DOHH2 (cell line): ENCODE measurements around the gene SERPINA9.

ENCODE experiments used
- H3F3A ChIP-seq: fragments of 200-600 bp; sonication (generic), shearing (Covaris generic); 2 replicates; pipeline ENCODE4 v1.6.0; 2016; ENCODE audit warnings: antibody characterized with exemption, mild to moderate bottlenecking; ENCODE audit not compliant: control insufficient read depth, insufficient read depth
- H3K27ac ChIP-seq: fragments of 200-600 bp; sonication (generic); 2 replicates; pipeline ENCODE4 v1.5.1; 2014; ENCODE audit warnings: low read depth, mild to moderate bottlenecking, low read length, moderate library complexity
- H3K27me3 ChIP-seq: fragments of 200-600 bp; sonication (generic); 2 replicates; pipeline ENCODE4 v1.6.1; 2014; ENCODE audit warnings: mild to moderate bottlenecking, low read length, mixed read lengths; ENCODE audit not compliant: control insufficient read depth
- H3K36me3 ChIP-seq: fragments of 200-600 bp; sonication (generic); 2 replicates; pipeline ENCODE4 v1.6.1; 2014; ENCODE audit warnings: mild to moderate bottlenecking, low read length, moderate library complexity, mixed read lengths; ENCODE audit not compliant: control insufficient read depth
- H3K4me1 ChIP-seq: fragments of 200-600 bp; sonication (generic); 2 replicates; pipeline ENCODE4 v1.6.1; 2014; ENCODE audit warnings: mild to moderate bottlenecking, low read length, mixed read lengths; ENCODE audit not compliant: control insufficient read depth
- H3K4me2 ChIP-seq: fragments of 200-600 bp; sonication (generic); 2 replicates; pipeline ENCODE4 v1.6.0; 2014; ENCODE audit warnings: mild to moderate bottlenecking, low read length, moderate library complexity
- H3K4me3 ChIP-seq: fragments of 200-600 bp; sonication (generic); 2 replicates; pipeline ENCODE4 v1.5.1; 2014; ENCODE audit warnings: mild to moderate bottlenecking, low read length, mixed read lengths
- H3K79me2 ChIP-seq: fragments of 200-600 bp; sonication (generic); 2 replicates; pipeline ENCODE4 v1.6.1; 2014; ENCODE audit warnings: mild to moderate bottlenecking, low read length, mixed read lengths; ENCODE audit not compliant: control insufficient read depth
- H3K9me2 ChIP-seq: fragments of 200-600 bp; sonication (generic); replicated peaks from 2 replicates; pipeline ENCODE4 v1.6.1; 2014; ENCODE audit warnings: mild to moderate bottlenecking, low read length, mixed read lengths; ENCODE audit not compliant: control insufficient read depth
- H3K9me3 ChIP-seq: fragments of 200-600 bp; sonication (generic); 2 replicates; pipeline ENCODE4 v1.6.1; 2014; ENCODE audit warnings: antibody characterized with exemption, low read length, mixed read lengths; ENCODE audit not compliant: control insufficient read depth, insufficient read depth
- H4K20me1 ChIP-seq: fragments of 200-600 bp; sonication (generic); 2 replicates; pipeline ENCODE4 v1.6.0; 2014; ENCODE audit warnings: low read depth, mild to moderate bottlenecking, antibody characterized with exemption, low read length, moderate library complexity; ENCODE audit not compliant: control insufficient read depth, insufficient read depth
- EZH2phosphoT487 ChIP-seq: fragments of 200-600 bp; sonication (generic); IDR thresholded peaks from 2 replicates; pipeline ENCODE4 v1.6.1; 2017; ENCODE audit warnings: borderline replicate concordance, mild to moderate bottlenecking, antibody characterized with exemption, low read length, moderate library complexity, mixed read lengths
- TF ChIP-seq, protein P1 (sequence below): fragments of 200-600 bp; sonication (generic); IDR thresholded peaks from one replicate; pipeline ENCODE4 v1.5.1; 2014; ENCODE audit warnings: antibody characterized with exemption, mild to moderate bottlenecking, low read depth, low read length; ENCODE audit not compliant: poor library complexity, severe bottlenecking

Gene SERPINA9

DNA sequence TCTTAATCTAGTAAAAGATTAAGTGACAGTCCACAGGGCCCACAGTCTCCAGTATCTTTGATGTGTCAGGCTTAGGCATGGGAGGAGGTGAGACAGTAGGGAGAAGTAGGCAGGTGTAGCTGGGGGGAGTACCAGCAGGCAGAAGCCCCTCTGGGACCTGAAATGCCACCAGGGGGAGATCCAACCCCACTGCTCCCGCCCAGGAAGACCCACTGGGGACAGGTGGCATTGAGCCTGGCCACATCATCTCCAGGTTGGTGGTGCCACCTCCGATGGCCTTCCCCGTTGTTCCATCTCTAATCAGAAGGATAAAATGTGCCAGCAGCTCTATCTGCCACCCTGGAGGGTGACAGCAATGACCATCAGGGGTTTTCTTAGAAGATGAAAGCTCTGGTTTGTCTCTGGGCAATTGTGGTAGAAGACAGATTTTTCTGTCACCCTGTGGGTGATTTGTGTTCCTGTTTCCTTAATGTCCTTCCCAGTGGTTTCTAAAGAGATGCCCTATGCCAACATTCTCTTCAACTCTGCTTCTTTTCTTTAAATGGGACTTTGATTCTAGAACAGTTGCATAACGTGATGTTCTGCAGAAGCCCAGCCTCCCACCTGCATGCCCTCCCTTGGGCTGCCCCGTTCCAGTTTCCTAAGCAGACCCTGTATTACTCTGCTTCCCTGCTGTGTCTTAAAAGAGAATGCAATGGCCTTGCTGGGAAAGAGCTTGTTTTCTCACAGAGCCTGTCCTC is 45.5 kb upstream of the SERPINA9 start:
- H3F3A ChIP-seq = no peaks in the 10 kb centered on the region

DNA sequence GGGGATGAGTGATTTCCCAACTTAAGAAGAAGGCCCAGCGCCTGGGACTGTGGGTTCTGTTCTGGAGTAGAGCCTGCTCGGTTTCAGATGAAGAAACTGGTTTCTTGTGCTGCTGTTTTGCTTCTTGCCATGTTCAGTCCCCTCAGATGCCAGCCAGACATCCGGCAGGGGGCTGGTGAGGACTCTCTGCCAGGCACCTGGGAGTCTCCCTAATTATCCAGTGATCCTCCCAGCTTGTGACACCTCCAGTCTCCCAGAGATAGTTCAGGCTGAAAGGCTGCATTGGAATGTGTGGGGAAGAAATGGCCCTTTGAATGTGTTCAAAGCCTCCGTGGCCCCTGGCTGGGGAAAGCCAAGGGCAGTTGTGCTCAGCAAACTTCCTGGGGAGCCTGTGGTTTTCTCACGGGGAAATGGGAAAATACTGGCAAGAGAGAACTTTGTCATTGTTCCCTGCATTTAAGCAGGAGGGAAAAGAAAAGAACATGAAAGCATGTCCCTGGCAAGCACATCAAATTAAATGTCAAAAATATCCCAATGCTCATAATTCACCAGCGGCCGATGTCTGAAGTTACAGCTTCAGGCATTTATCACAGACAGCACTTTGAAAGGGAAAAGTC is 41.8 kb upstream of the SERPINA9 start:
- Histone ChIP-seq H3K36me3 (no peaks in the 10 kb centered on the region), H3K4me3 (no peak overlapping the region), H3K4me2 (no peak overlapping the region), H3K79me2 (no peaks in the 10 kb centered on the region), H3K27ac (no peak overlapping the region), H3K9me2 (no peaks in the 10 kb centered on the region), H3K27me3 (peaks cover 17% of the 10 kb centered on the region; the same call in 1 of the 2 replicates), H4K20me1 (no peaks in the 10 kb centered on the region), H3F3A (no peaks in the 10 kb centered on the region), H3K9me3 (no peaks in the 10 kb centered on the region), H3K4me1 (no peaks in the 10 kb centered on the region)
- TF ChIP-seq EZH2phosphoT487 = no peak
- TF ChIP-seq, protein P1, sequence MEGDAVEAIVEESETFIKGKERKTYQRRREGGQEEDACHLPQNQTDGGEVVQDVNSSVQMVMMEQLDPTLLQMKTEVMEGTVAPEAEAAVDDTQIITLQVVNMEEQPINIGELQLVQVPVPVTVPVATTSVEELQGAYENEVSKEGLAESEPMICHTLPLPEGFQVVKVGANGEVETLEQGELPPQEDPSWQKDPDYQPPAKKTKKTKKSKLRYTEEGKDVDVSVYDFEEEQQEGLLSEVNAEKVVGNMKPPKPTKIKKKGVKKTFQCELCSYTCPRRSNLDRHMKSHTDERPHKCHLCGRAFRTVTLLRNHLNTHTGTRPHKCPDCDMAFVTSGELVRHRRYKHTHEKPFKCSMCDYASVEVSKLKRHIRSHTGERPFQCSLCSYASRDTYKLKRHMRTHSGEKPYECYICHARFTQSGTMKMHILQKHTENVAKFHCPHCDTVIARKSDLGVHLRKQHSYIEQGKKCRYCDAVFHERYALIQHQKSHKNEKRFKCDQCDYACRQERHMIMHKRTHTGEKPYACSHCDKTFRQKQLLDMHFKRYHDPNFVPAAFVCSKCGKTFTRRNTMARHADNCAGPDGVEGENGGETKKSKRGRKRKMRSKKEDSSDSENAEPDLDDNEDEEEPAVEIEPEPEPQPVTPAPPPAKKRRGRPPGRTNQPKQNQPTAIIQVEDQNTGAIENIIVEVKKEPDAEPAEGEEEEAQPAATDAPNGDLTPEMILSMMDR = no peak

More for the DNA sequence above, 45.5 kb upstream of the SERPINA9 start:
- H3K4me3 ChIP-seq = no peak overlapping the region
- no peaks in the 10 kb centered on the region for H3K9me3 ChIP-seq
- no peaks in the 10 kb centered on the region for H3K36me3 ChIP-seq
- H3K27me3 ChIP-seq = peaks cover 11% of the 10 kb centered on the region; the same call in 1 of the 2 replicates
- H3K27ac ChIP-seq = no peak overlapping the region
- no peaks in the 10 kb centered on the region for H3K9me2 ChIP-seq
- no peak overlapping the region for H3K4me2 ChIP-seq
- no peaks in the 10 kb centered on the region for H3K79me2 ChIP-seq
- no peaks in the 10 kb centered on the region for H3K4me1 ChIP-seq
- no peaks in the 10 kb centered on the region for H4K20me1 ChIP-seq
- TF ChIP-seq, protein P1 = peak; percentile 28
- TF ChIP-seq EZH2phosphoT487 = no peak

DNA sequence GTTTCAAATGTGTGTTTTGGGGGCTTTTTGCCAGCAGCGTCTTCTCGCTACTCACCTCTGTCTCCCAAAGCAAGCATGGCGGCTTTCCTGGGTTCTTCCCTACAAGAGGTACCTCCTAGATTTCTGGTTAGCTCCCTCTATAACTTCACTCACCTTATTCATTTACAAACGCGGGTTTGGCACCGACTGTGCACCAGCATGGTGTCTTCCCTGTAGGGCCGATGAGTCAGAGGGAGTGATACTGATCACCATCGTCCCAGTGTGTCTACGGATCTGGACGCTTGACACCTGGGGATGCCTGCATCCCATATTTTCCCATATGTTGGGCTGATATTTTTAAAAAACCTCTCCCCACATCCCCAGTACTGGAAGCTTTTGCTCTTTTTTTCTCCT is 41.2 kb upstream of the SERPINA9 start:
- H3K27ac ChIP-seq = no peak overlapping the region
- no peaks in the 10 kb centered on the region for H3F3A ChIP-seq
- TF ChIP-seq, protein P1 = no peak
- no peaks in the 10 kb centered on the region for H3K9me2 ChIP-seq
- peaks cover 17% of the 10 kb centered on the region; the same call in 1 of the 2 replicates for H3K27me3 ChIP-seq
- no peaks in the 10 kb centered on the region for H4K20me1 ChIP-seq
- H3K4me2 ChIP-seq = no peak overlapping the region
- H3K9me3 ChIP-seq = no peaks in the 10 kb centered on the region
- no peaks in the 10 kb centered on the region for H3K4me1 ChIP-seq
- no peaks in the 10 kb centered on the region for H3K79me2 ChIP-seq
- no peak overlapping the region for H3K4me3 ChIP-seq
- H3K36me3 ChIP-seq = no peaks in the 10 kb centered on the region
